Omental fat pad (tissue), 4 donors: Measurements from ENCODE around the gene NEK6. TPM values are rescaled to one million over a fixed set of nuclear protein-coding genes. Genes with fewer than 3 reads are reported as not detected.

Experiments
- ATAC-seq: fragments of 150-250 bp; one replicate; pipeline ENCODE4 v1.9.1; 2016; ENCODE audit warnings: mild to moderate bottlenecking, moderate library complexity; ENCODE audit not compliant: low FRiP score
- DNase-seq: peaks from one replicate; pipeline ENCODE4 v3.0.0-alpha.2; 2019; ENCODE audit warnings: low spot score
- total RNA-seq, 4 donors: library from RNA; depleted of rRNA; stranded (reverse); fragments of >200 nt; gene quantifications; one replicate each; pipeline ENCODE4 v1.1.0, GENCODE V29; 2016
- TF ChIP-seq, protein P1 (sequence below), 3 donors: fragments of 450-650 bp; IDR thresholded peaks; one replicate each; pipeline ENCODE4 v1.5.1; 2016 to 2017; ENCODE audit warnings: antibody characterized with exemption in 3 of 3, mild to moderate bottlenecking in 3 of 3, moderate library complexity in 2 of 3

The NEK6 gene
- total RNA-seq, 4 donors from 2014 or later: 11.8 to 52.1 (median 29.0) TPM

DNA sequence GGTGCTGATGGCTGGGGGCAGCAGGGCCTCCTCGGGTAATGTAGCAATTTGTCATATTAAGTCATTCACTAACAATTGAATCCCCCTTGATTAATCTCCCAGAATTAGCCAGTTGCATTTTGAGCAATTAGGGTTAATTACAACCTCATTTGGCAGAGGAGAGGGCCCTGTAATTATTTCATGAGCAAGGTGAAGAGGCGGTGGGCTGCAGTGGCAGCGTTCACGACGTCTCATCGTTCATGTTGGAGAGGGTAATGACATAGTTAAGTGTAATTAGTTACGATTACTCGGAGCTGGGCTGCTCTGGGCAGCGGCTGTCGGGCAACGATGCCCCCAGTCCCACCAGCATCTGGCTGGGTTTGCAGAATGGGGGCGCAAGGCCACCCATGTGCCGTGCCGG is 46.0 kb downstream of the NEK6 start:
- no peak for DNase-seq
- ATAC-seq: no peak
- TF ChIP-seq, protein P1, sequence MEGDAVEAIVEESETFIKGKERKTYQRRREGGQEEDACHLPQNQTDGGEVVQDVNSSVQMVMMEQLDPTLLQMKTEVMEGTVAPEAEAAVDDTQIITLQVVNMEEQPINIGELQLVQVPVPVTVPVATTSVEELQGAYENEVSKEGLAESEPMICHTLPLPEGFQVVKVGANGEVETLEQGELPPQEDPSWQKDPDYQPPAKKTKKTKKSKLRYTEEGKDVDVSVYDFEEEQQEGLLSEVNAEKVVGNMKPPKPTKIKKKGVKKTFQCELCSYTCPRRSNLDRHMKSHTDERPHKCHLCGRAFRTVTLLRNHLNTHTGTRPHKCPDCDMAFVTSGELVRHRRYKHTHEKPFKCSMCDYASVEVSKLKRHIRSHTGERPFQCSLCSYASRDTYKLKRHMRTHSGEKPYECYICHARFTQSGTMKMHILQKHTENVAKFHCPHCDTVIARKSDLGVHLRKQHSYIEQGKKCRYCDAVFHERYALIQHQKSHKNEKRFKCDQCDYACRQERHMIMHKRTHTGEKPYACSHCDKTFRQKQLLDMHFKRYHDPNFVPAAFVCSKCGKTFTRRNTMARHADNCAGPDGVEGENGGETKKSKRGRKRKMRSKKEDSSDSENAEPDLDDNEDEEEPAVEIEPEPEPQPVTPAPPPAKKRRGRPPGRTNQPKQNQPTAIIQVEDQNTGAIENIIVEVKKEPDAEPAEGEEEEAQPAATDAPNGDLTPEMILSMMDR (IDR thresholded peaks at IDR 0.05): no peak

- TF ChIP-seq, protein P1 (IDR thresholded peaks at IDR 0.05): no peak
- no peak for DNase-seq
Observed at GRCh38 chr9:124304285-124304684, 46.5 kb downstream of the NEK6 start.

GRCh38 chr9:124306098-124306735 is 48.5 kb downstream of the NEK6 start:
- TF ChIP-seq, protein P1 (IDR thresholded peaks at IDR 0.05): no peak
- no peak for DNase-seq
- peak; percentile 15 for ATAC-seq

More at GRCh38 chr9:124304285-124304684, 46.5 kb downstream of the NEK6 start:
- no peak for ATAC-seq

DNA sequence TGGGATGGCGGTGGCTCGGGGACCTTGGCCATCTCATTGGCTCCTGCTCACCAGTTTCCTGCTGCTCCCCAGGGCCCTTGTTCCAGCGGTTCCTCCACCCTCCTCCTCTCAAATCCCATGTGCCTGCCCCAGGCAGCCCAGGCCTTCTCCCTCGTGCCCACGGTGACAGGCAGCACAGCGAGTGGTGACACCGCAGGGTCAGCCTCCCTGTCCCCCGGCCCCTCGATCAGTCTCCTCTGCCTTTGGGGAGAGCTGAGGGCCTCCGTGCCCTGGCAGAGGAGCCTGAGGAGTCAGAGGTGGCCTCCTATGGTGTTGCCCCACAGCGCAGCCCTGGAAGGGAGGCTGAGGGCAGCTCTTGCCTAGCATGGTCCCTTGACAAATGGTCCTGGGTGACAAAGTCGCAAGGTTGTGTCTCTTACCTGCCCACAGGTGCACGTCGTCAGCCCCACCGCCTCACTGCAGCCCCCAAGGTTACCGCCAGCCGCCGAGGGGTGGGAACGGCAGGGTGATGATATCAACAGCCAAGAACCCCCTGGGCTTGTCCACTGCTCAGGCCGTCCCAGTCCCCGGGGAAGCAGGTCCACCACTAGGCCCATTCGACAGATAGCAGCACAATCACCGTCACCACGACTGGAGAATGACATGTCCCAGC is 49.8 kb downstream of the NEK6 start:
- TF ChIP-seq, protein P1 (IDR thresholded peaks at IDR 0.05): no peak
- DNase-seq (no peak), ATAC-seq (no peak)

- TF ChIP-seq, protein P1 (IDR thresholded peaks at IDR 0.05): no peak
- no peak for ATAC-seq
- DNase-seq: no peak
Observed at GRCh38 chr9:124308606-124309491, 51.1 kb downstream of the NEK6 start.

- ATAC-seq (no peak), DNase-seq (no peak)
- TF ChIP-seq, protein P1 (IDR thresholded peaks at IDR 0.05): no peak
Observed at GRCh38 chr9:124309667-124310084, 51.9 kb downstream of the NEK6 start.
